ENCODE data around the gene NOM1.

The NOM1 gene

GRCh38 chr7:157014635-157015555 lies 65.4 kb downstream of the NOM1 start:
- Histone ChIP-seq H4K20me1 (ENCODE audit: insufficient read depth, low read length) (no peaks in the 10 kb centered on the region), H3K36me3 (replicated peaks; ENCODE audit: low read depth, low read length) (no peaks in the 10 kb centered on the region), H2AFZ (ENCODE audit: low read depth, low read length) (no peak overlapping the region), H3K27ac (ENCODE audit: low read length) (no peak overlapping the region), H3K27me3 (ENCODE audit: low read depth, low read length) (no peaks in the 10 kb centered on the region), H3K4me2 (ENCODE audit: low read length) (no peak overlapping the region), H3K79me2 (ENCODE audit: low read length) (peaks cover 18% of the 10 kb centered on the region), H3K4me3 (ENCODE audit: low read length) (no peak overlapping the region), H3K9ac (ENCODE audit: low read length) (no peak overlapping the region), H3K9me3 (ENCODE audit: insufficient read depth, low read length) (no peaks in the 10 kb centered on the region), H3K4me1 (ENCODE audit: low read length) (peaks cover 22% of the 10 kb centered on the region)
- TF ChIP-seq, protein P1, sequence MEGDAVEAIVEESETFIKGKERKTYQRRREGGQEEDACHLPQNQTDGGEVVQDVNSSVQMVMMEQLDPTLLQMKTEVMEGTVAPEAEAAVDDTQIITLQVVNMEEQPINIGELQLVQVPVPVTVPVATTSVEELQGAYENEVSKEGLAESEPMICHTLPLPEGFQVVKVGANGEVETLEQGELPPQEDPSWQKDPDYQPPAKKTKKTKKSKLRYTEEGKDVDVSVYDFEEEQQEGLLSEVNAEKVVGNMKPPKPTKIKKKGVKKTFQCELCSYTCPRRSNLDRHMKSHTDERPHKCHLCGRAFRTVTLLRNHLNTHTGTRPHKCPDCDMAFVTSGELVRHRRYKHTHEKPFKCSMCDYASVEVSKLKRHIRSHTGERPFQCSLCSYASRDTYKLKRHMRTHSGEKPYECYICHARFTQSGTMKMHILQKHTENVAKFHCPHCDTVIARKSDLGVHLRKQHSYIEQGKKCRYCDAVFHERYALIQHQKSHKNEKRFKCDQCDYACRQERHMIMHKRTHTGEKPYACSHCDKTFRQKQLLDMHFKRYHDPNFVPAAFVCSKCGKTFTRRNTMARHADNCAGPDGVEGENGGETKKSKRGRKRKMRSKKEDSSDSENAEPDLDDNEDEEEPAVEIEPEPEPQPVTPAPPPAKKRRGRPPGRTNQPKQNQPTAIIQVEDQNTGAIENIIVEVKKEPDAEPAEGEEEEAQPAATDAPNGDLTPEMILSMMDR (IDR thresholded peaks at IDR 0.05; ENCODE audit: low read depth, low read length), result no peak
- TF ChIP-seq EZH2phosphoT487 (IDR thresholded peaks at IDR 0.05; ENCODE audit: low read depth), result no peak

DNA sequence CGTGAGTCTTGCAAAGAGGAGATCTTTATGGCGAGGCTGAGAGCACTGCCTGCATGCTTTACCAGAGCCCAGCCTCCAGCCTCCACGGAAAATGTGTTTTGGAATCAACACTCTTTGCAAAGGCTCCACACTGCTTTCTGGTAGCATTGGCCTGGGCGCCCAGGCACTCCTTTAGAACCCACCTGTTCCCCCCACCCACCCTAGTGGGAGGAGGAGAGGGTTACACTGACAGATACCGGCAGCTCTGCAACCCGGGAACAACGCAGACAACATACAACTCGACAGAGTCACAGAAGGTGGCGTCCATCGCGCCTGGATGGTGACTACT lies 66.5 kb downstream of the NOM1 start:
- Histone ChIP-seq H2AFZ (ENCODE audit: low read depth, low read length) (no peak overlapping the region), H3K27me3 (ENCODE audit: low read depth, low read length) (no peaks in the 10 kb centered on the region)
- TF ChIP-seq EZH2phosphoT487 (IDR thresholded peaks at IDR 0.05; ENCODE audit: low read depth), result no peak
- TF ChIP-seq, protein P1 (IDR thresholded peaks at IDR 0.05; ENCODE audit: low read depth, low read length), result no peak

GRCh38 chr7:157016352-157017041 lies 67.0 kb downstream of the NOM1 start:
- Histone ChIP-seq H3K27me3 (ENCODE audit: low read depth, low read length) (no peaks in the 10 kb centered on the region), H4K20me1 (ENCODE audit: insufficient read depth, low read length) (no peaks in the 10 kb centered on the region), H3K9ac (ENCODE audit: low read length) (no peak overlapping the region), H2AFZ (ENCODE audit: low read depth, low read length) (no peak overlapping the region), H3K4me1 (ENCODE audit: low read length) (peaks cover 19% of the 10 kb centered on the region), H3K9me3 (ENCODE audit: insufficient read depth, low read length) (no peaks in the 10 kb centered on the region), H3K79me2 (ENCODE audit: low read length) (peaks cover 7% of the 10 kb centered on the region), H3K36me3 (replicated peaks; ENCODE audit: low read depth, low read length) (no peaks in the 10 kb centered on the region), H3K4me2 (ENCODE audit: low read length) (peak overlapping the region; percentile 31), H3K4me3 (ENCODE audit: low read length) (peak overlapping the region; percentile 8; the same call in 1 of the 2 replicates), H3K27ac (ENCODE audit: low read length) (no peak overlapping the region)
- TF ChIP-seq, protein P1 (IDR thresholded peaks at IDR 0.05; ENCODE audit: low read depth, low read length), result no peak
- TF ChIP-seq EZH2phosphoT487 (IDR thresholded peaks at IDR 0.05; ENCODE audit: low read depth), result no peak

More for the DNA sequence above, 66.5 kb downstream of the NOM1 start:
- Histone ChIP-seq H3K4me2 (ENCODE audit: low read length) (peak overlapping the region; percentile 31), H3K9me3 (ENCODE audit: insufficient read depth, low read length) (no peaks in the 10 kb centered on the region), H3K79me2 (ENCODE audit: low read length) (peaks cover 12% of the 10 kb centered on the region), H3K36me3 (replicated peaks; ENCODE audit: low read depth, low read length) (no peaks in the 10 kb centered on the region), H4K20me1 (ENCODE audit: insufficient read depth, low read length) (no peaks in the 10 kb centered on the region), H3K4me1 (ENCODE audit: low read length) (peaks cover 22% of the 10 kb centered on the region), H3K4me3 (ENCODE audit: low read length) (peak overlapping the region; percentile 8; the same call in 1 of the 2 replicates), H3K9ac (ENCODE audit: low read length) (no peak overlapping the region), H3K27ac (ENCODE audit: low read length) (no peak overlapping the region)

DNA sequence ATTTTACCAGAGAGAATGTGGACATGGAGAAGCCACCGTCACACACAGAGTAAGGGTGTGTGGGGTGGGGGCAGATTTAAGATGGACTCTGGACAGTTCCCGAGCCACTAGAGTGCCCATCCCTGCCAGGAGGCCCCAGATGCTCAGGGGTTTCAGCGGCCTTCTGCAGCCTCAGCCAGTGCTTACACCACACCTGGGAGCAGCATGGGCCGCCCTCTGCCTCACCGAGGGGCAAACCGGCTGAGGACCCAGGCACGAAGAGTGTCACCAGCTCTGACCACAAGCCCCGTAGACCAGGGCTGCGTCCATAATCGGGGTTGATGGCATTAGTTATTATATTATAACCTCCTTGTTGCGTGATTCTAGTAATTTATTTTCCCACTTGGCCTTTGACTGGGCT lies 67.6 kb downstream of the NOM1 start:
- Histone ChIP-seq H3K4me1 (ENCODE audit: low read length) (peaks cover 13% of the 10 kb centered on the region), H3K4me3 (ENCODE audit: low read length) (no peak overlapping the region), H3K9me3 (ENCODE audit: insufficient read depth, low read length) (no peaks in the 10 kb centered on the region), H3K27ac (ENCODE audit: low read length) (no peak overlapping the region), H3K4me2 (ENCODE audit: low read length) (no peak overlapping the region), H3K79me2 (ENCODE audit: low read length) (peaks cover under 1% of the 10 kb centered on the region; the same call in 1 of the 2 replicates), H2AFZ (ENCODE audit: low read depth, low read length) (no peak overlapping the region), H3K27me3 (ENCODE audit: low read depth, low read length) (no peaks in the 10 kb centered on the region), H3K36me3 (replicated peaks; ENCODE audit: low read depth, low read length) (no peaks in the 10 kb centered on the region), H3K9ac (ENCODE audit: low read length) (no peak overlapping the region), H4K20me1 (ENCODE audit: insufficient read depth, low read length) (no peaks in the 10 kb centered on the region)
- TF ChIP-seq, protein P1 (IDR thresholded peaks at IDR 0.05; ENCODE audit: low read depth, low read length), result no peak
- no peak for TF ChIP-seq EZH2phosphoT487 (IDR thresholded peaks at IDR 0.05; ENCODE audit: low read depth)
